GM12891 (cell line): ENCODE measurements around the gene IFT81.

Experiments used
- POLR2A ChIP-seq: IDR thresholded peaks from 2 replicates; pipeline ENCODE4 v1.6.1; 2011; ENCODE audit warnings: low read depth, low read length, control low read depth
- POLR2AphosphoS5 ChIP-seq: IDR thresholded peaks from 2 replicates; pipeline ENCODE4 v1.6.1; 2011; ENCODE audit warnings: low read depth, low read length, control low read depth
- POU2F2 ChIP-seq: IDR thresholded peaks from 2 replicates; pipeline ENCODE4 v1.6.1; 2011; ENCODE audit warnings: low read depth, mild to moderate bottlenecking, control low read depth, low read length, moderate library complexity
- SPI1 ChIP-seq: IDR thresholded peaks from 2 replicates; pipeline ENCODE4 v1.6.1; 2011; ENCODE audit warnings: low read depth, low read length, control low read depth
- TAF1 ChIP-seq: IDR thresholded peaks from 2 replicates; pipeline ENCODE4 v1.6.1; 2011; ENCODE audit warnings: low read depth, low read length, control low read depth

DNA sequence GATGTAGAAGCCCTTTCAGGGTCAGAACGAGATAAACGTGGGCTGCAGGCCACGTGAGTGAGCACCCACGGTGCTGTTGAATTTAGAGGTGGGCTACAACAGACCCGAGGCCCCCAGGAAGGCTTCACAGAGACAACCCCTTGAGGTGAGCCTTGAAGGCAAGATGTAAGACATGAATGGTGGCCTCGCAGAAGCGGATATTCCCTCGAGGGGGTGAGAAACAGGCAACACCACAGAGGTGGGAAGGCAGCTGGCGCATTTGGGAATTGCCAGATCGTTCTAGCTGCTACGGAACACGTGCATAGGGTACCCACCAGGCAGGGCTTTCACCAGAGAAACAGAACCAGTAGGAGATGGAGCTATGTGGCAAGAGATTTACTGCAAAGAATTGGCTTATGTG is 134.3 kb downstream of the IFT81 start:
- TF ChIP-seq POLR2A: no peak
- no peak for TF ChIP-seq POLR2AphosphoS5
- no peak for TF ChIP-seq TAF1
- no peak for TF ChIP-seq SPI1
- no peak for TF ChIP-seq POU2F2
